HG02642 (cell line): Measurements from ENCODE around the gene ARHGAP18.

ENCODE experiments used
- ATAC-seq: cut with Tn5 transposase; IDR thresholded peaks from one replicate; pipeline ENCODE4 v1.9.1; 2021; ENCODE audit warnings: mild to moderate bottlenecking; ENCODE audit not compliant: unreplicated experiment, poor library complexity

The ARHGAP18 gene

GRCh38 chr6:129709769-129710449, at the start of gene ARHGAP18:
Gene ARHGAP18, minus strand, starts transcription at chr6:129710177. Its CDS starts 41 bp downstream, at chr6:129710136.
- ATAC-seq: peak; percentile 97

- no peak for ATAC-seq
These were observed 45.8 kb upstream of the ARHGAP18 start for GRCh38 chr6:129755787-129756186.

DNA sequence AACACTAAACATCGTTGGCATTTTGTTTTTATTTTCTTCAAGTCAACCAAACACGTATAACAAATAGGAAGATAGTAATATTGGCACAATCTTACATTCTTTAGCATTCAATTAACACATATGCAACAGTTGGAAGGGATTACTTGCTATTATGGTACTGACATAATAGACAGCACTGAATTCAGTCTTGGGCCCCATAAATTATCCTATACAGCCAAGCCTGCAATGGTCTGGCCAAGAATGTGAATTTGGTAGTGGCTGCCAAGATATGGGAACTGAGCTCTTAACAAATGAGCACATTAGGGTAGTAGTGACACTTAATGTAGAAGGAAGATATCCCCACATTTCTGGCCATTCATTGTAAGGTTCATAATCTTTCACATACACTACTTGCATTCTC, 44.8 kb upstream of the ARHGAP18 start:
- ATAC-seq: no peak

DNA sequence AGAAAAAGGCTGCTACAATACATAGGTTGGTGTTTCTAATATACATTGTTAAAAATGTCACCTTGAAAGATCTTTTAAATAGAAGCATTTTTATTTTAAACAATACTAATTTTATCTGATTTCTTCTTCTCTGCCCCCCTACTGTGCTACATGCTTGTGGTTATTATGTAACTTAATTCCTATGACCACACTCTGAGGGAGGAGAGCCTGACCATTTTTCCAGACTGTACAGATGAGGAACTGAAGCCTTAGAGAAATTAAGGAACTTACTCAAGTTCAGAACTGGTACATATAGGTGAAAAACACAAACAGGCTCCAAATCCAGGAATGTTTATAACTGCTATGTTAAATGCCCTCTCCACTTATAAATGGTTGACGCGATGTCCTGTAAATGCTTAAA, 43.4 kb upstream of the ARHGAP18 start:
- ATAC-seq: no peak

DNA sequence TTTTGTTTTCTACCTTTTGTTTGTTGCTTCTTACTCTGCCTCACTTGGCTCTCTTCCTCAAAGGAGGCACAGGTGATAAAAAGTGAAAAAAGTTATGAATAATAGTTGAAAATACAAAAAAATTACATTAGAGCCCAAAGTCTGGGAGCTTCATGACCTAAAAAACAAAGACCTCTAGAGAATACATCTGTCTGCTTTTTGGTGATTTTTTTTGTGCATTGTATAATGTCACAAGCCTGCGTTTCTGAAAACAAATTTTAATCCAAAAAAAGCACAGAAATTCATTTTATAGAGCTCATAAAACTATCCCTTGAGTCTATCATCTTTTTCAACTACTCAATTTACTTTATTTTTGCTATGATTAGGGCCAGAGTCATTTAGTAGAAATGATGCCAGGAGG, 41.4 kb upstream of the ARHGAP18 start:
- ATAC-seq: no peak

DNA sequence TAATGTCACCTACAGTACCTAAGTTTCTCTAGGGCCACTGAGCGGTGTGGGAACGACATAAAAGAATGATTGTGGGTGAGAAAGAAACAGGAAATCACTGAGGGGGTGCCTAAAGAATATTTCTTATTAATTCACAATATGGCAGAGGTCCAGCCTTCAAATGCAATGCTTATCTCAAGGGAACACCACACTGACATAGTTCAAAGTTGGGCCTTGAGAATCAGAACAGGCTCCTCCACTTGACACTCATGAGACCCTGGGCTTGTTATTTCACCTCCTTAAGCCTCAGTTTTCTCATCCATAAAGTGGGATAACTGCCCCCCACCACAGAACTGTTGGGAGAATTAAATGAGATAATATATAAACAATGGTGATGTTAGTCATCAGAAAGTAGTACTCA, 40.4 kb upstream of the ARHGAP18 start:
- ATAC-seq: no peak

DNA sequence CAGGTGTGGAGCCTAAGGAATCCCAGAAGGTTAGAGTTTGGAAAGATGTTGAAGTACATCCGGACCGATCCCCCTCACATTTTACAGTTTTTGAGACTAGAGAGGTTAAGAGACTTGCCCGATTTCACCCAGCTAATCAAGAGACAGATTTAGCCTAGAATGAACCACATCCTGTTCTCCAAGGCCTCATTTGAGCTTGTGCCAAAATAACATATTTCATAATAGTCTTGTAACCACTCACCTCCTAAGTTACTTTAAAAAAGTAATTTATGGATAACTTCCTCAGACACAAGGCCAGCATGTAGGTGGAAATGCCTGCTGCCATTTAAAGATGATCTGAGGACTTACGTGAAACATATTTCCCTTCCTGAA, 39.8 kb upstream of the ARHGAP18 start:
- ATAC-seq: peak; percentile 41

DNA sequence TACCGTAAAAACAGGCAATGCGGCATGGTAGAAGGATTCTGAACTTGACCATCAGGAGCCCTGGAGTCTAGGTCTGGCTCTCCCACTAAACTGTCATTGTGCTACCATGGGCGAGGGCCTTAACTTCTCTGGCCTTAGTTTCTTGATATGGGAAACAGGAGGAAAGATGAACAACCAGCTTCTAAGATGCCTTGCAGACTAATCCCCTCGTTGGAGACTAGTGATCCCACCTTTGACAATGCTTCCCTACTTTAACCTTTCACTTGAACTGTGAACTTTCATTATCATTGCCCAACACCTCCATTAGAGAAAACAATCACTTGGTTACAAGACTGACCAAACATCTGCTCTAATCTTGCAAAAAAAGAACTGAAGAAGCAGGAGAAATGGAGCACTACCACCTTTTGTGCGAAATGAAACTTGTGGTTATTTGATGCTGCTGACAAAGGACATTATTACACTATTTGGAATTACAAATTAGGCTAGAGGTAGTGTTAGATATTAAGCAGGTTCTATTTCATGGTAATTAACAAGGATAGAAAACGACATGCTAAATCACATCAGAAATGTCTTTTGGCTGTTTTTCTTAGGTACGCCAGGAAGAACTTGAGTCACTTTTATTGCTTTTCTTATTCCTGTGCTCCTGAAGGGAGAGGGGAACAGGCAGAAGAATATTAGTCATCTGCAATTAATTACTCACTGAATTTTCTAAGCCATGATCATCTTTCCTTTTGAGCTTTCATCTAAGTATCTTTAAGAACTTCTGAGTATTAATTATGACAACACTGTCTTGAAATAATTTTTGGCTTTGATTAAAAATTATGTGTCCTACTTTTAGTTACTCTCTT, 39.1 kb upstream of the ARHGAP18 start:
- ATAC-seq: no peak

GRCh38 chr6:129748212-129748900, 38.4 kb upstream of the ARHGAP18 start:
- peak; percentile 90 for ATAC-seq

- ATAC-seq: no peak
These were observed 37.7 kb upstream of the ARHGAP18 start for GRCh38 chr6:129747588-129748112.

DNA sequence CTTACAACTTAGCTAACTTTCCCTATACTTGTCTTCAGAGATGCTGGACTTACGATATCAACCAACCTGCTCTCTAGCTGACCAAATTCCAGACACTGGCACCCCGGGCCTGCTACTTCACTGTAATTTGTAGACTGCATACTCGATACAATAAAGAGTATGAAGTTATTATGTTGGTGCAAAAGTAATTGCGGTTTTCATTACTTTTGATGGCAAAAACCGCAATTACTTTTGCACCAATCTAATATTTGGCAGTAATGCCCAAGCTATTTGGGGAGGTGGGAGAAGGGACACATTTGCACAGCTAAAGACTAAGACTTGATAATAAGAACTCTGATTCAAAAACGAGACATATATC, 34.9 kb upstream of the ARHGAP18 start:
- ATAC-seq: no peak

DNA sequence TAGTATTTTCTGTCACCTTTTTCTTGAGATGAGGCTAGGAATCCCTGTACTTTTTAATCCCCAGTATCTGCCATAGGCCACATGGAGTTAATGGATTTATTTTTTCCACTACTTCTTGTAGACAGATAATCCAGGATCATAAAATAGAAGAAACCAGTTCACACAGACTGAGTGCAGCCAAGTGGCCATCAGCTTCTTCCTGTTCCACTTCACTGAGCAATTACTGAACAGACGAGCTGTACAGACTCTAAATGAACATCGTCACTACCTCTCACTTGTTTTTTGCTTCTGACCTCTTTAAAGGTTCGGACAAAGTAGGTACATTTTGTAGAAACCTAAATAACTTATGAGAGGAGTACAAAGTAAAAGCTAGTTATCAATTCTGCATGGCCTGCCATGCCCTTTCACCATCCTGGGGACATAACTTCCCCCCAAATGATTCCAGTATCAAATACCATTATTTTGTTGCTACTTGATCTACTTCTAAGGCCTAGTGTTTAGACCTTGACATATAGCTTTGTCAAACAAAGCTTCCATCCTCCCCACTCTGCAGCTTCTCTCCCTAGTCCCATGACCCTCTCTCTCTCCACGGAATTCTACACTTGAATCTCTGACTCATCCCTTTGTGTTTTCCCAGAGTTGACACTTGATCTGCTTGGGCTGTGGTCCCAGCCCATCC, 34.4 kb upstream of the ARHGAP18 start:
- ATAC-seq: peak; percentile 30

GRCh38 chr6:129740013-129740412, 30.0 kb upstream of the ARHGAP18 start:
- ATAC-seq: no peak

- no peak for ATAC-seq
These were observed 26.1 kb upstream of the ARHGAP18 start for GRCh38 chr6:129736105-129736504.

DNA sequence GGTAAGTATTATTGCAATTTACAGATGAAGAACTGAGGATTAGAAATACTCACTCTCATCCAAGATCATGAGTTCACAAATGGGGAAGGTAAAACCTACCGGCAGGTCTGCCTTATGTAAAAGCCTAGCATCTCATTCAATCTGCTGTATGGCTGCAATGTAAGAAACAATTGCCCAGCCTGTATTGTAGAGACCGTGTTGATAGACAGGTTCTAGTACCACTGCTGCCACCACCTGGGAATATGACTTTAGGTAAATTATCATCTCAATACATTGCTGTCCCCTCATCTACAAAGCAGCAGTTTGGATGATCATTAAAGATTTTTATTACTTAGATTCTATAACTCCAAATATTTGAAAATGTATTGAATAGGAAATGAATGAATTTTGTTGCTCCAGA, 23.3 kb upstream of the ARHGAP18 start:
- ATAC-seq: no peak

- no peak for ATAC-seq
These were observed 22.6 kb upstream of the ARHGAP18 start for GRCh38 chr6:129732542-129732941.

GRCh38 chr6:129732034-129732433, 22.1 kb upstream of the ARHGAP18 start:
- ATAC-seq: no peak

DNA sequence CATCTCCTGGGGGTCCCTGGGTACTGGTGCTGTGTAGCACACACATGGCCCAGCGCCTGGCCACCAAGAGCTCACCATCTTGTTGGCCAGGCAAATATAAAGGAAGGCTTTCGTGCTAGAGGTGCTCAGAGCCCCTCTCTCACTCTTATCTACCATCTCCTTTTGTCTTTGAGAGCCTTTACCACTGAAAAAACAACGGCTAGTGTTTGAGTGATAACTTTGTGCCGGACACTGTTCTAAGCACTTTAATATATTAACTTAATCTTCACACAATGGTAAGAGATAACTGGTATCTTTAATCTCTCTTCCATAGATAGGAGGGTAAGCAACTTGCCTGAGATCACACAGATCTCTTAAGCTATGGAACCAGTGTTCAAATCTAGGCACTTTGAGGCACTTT, 21.5 kb upstream of the ARHGAP18 start:
- no peak for ATAC-seq

- no peak for ATAC-seq
These were observed 20.6 kb upstream of the ARHGAP18 start for GRCh38 chr6:129730477-129731165.

GRCh38 chr6:129726650-129727049, 16.7 kb upstream of the ARHGAP18 start:
- ATAC-seq: no peak
